ENCODE measurements around the gene FGF8. TPM values are rescaled to one million over a fixed set of nuclear protein-coding genes. Genes with fewer than 3 reads are reported as not detected.
A peak's percentile ranks its signal among the peaks of the same experiment; 100 is the strongest.

FGF8 gene
- total RNA-seq, 1 experiment from 2014 or later, result not detected

GRCh38 chr10:101785801-101786200 lies 9.9 kb upstream of the FGF8 start:
- Histone ChIP-seq H3K9me3 (ENCODE audit: low read length) (no peaks in the 10 kb centered on the region), H3K4me3 (ENCODE audit: low read length) (no peak overlapping the region), H3K4me1 (ENCODE audit: low read length) (peaks cover 20% of the 10 kb centered on the region), H2AFZ (ENCODE audit: low read length) (no peak overlapping the region), H3K9ac (ENCODE audit: low read length) (no peak overlapping the region), H3K4me2 (ENCODE audit: low read depth, low read length, poor library complexity, severe bottlenecking) (no peak overlapping the region), H3K79me2 (ENCODE audit: low read length) (peaks cover 11% of the 10 kb centered on the region), H3K9me2 (replicated peaks; ENCODE audit: insufficient read depth, low read length) (no peaks in the 10 kb centered on the region), H3K36me3 (ENCODE audit: insufficient read depth, low read length) (no peaks in the 10 kb centered on the region), H4K20me1 (ENCODE audit: insufficient read depth, low read depth, low read length) (no peaks in the 10 kb centered on the region), H3K27ac (ENCODE audit: low read length) (no peak overlapping the region), H3K27me3 (ENCODE audit: low read length) (no peaks in the 10 kb centered on the region)
- DNase-seq, result no peak

DNA sequence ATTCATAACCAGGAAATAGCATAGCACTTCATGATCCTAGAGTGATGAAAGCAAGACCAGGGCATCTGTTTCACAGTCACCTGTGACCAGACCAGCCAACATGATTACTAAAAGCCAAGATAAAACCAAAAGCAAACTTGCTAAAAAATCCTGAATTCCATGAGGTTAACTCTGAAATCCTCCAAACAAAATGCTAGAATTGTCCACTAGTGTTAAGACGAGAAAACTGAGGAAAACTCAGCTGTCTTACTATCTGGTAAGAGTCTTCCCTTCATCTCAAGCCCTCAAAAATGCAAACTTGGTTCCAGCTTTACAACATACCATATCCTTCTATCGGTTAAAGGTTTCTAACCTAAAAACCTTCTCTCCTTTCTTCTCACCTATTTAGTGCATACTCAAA lies 8.6 kb upstream of the FGF8 start:
- Histone ChIP-seq H3K4me1 (ENCODE audit: low read length) (peaks cover 33% of the 10 kb centered on the region), H3K4me2 (ENCODE audit: low read depth, low read length, poor library complexity, severe bottlenecking) (no peak overlapping the region), H3K9me3 (ENCODE audit: low read length) (no peaks in the 10 kb centered on the region), H4K20me1 (ENCODE audit: insufficient read depth, low read depth, low read length) (no peaks in the 10 kb centered on the region), H3K4me3 (ENCODE audit: low read length) (no peak overlapping the region), H3K9ac (ENCODE audit: low read length) (no peak overlapping the region), H3K27me3 (ENCODE audit: low read length) (no peaks in the 10 kb centered on the region), H3K79me2 (ENCODE audit: low read length) (peaks cover 11% of the 10 kb centered on the region), H3K27ac (ENCODE audit: low read length) (no peak overlapping the region), H3K9me2 (replicated peaks; ENCODE audit: insufficient read depth, low read length) (no peaks in the 10 kb centered on the region), H3K36me3 (ENCODE audit: insufficient read depth, low read length) (no peaks in the 10 kb centered on the region), H2AFZ (ENCODE audit: low read length) (no peak overlapping the region)
- DNase-seq, result no peak

DNA sequence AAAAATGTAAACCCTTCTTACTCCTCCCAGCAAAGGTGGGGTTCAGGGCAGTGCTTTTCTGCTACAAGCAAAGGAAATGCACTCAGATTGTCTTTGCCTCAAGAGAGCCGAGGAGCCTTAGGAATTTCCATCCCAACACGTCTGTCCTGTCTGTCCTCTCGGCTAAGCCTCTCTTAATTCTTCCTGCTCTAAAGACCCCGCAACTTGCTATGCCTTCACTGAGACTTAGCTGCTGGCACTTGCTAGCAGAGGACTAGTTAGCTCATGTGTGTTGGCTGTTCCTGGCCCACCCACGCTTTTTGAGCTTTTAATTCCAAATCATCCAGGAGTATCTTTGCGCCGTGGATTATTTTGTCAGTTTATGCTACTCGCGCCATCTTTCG lies 7.8 kb upstream of the FGF8 start:
- Histone ChIP-seq H3K9ac (ENCODE audit: low read length) (peak overlapping the region; percentile 82), H3K27ac (ENCODE audit: low read length) (no peak overlapping the region), H4K20me1 (ENCODE audit: insufficient read depth, low read depth, low read length) (no peaks in the 10 kb centered on the region), H3K4me3 (ENCODE audit: low read length) (peak overlapping the region; percentile 82), H3K79me2 (ENCODE audit: low read length) (peaks cover 11% of the 10 kb centered on the region), H3K4me1 (ENCODE audit: low read length) (peaks cover 41% of the 10 kb centered on the region), H2AFZ (ENCODE audit: low read length) (no peak overlapping the region), H3K4me2 (ENCODE audit: low read depth, low read length, poor library complexity, severe bottlenecking) (peak overlapping the region; percentile 76), H3K9me3 (ENCODE audit: low read length) (no peaks in the 10 kb centered on the region), H3K27me3 (ENCODE audit: low read length) (no peaks in the 10 kb centered on the region), H3K9me2 (replicated peaks; ENCODE audit: insufficient read depth, low read length) (no peaks in the 10 kb centered on the region), H3K36me3 (ENCODE audit: insufficient read depth, low read length) (no peaks in the 10 kb centered on the region)
- DNase-seq, result no peak

DNA sequence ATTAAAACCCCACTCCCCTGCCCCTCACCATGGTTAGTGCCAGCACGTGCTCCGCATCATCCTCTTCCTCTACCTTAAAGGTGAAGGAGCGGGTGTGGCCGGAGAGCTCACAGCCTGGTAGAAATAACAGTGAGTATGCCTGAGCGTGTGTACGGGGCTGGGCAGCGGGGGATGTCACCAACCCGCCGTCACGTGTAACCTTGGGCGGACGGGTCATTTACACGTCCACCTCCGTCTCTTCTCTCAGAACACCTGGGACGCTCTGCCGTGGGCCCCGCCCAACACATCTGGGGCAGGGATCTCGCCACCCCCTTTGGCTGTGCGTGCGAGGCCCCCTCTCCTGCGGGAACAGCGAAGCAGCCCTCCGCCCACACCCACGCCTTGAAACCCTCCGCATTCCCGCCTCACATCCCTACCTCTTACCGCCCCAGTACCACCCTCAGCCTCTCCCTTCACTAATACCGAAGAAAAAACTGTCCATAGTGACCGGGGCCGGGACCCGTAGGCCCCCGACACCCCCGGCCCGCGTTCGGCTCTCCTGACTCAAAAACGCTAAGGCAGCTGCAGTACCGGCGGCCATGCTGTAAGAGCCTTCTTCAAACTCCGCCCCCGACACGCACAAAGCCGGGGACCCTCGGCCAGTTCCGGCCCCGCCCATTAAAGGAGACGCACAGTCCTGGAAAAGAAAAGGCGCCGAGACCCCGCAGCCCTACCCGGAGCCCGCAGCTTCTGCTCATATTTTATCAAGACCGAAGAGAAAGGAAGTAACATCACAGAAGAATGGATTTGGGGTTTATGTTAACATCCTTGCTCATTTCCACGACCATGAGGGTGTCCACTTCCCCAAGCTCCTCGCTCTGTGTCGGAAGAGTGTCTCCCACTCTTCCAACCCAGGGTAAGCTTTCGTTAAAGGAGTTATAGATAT lies 7.2 kb upstream of the FGF8 start, which contains the start of gene NPM3:
Gene NPM3 (minus strand): TSS at position 636 of the 925 bp plus-strand sequence. CDS start 56 bp downstream, at position 580.
- no peaks in the 10 kb centered on the region for H3K27me3 ChIP-seq (ENCODE audit: low read length)
- peak; percentile 90 for DNase-seq
- H3K27ac ChIP-seq (ENCODE audit: low read length), result no peak within 1 kb of the TSS
- H3K79me2 ChIP-seq (ENCODE audit: low read length), result peaks cover 11% of the 10 kb centered on the region
- no peaks in the 10 kb centered on the region for H3K9me2 ChIP-seq (replicated peaks; ENCODE audit: insufficient read depth, low read length)
- H3K4me2 ChIP-seq (ENCODE audit: low read depth, low read length, poor library complexity, severe bottlenecking), result peak within 1 kb of the TSS; percentile 76
- H3K4me3 ChIP-seq (ENCODE audit: low read length), result peak within 1 kb of the TSS; percentile 82
- no peaks in the 10 kb centered on the region for H3K36me3 ChIP-seq (ENCODE audit: insufficient read depth, low read length)
- H2AFZ ChIP-seq (ENCODE audit: low read length), result no peak within 1 kb of the TSS
- peak within 1 kb of the TSS; percentile 82 for H3K9ac ChIP-seq (ENCODE audit: low read length)
- peaks cover 47% of the 10 kb centered on the region for H3K4me1 ChIP-seq (ENCODE audit: low read length)
- H4K20me1 ChIP-seq (ENCODE audit: insufficient read depth, low read depth, low read length), result no peaks in the 10 kb centered on the region
- H3K9me3 ChIP-seq (ENCODE audit: low read length), result no peaks in the 10 kb centered on the region

DNA sequence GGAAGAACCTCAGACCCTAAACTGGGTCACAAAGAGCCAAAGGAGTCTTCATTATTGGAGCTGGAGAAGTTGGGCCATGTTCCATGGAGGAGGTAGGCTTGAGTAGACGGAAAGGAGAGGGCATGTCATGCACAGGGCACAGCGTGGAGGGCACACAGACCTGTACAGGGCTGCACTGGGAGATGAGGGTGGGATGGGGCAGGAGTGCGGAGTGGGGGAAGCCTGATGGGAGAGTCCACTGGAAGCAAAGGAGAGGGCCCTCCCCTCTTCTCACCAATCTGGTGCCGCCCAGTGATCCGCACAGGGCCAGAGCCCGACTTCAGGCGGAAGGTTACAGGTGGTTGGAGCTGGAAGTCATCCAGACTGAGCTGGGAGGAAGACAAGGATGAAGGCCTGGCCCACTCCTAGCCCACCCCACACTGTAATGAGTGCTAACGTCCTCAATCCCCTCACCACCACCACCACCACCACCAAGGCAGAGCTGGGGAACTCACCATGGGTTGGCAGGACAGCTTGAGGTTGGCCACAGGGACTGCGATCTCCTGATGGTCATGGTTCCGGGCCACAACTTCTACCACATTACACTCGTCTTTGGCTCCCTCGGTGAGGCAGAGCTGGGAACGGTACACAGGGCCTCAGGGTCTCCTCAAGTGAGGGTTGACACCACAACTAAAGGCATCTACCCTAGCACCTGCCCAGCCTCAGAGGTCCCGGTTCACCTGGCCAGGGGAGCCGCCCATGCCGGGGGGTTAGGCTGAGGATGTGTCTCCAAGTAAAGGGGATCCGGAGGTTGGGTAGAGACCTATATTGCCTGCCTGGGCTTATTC lies 6.3 kb upstream of the FGF8 start:
- Histone ChIP-seq H2AFZ (ENCODE audit: low read length) (no peak overlapping the region), H3K27ac (ENCODE audit: low read length) (no peak overlapping the region; the same call in 1 of the 2 replicates), H3K9ac (ENCODE audit: low read length) (peak overlapping the region; percentile 82), H3K9me2 (replicated peaks; ENCODE audit: insufficient read depth, low read length) (no peaks in the 10 kb centered on the region), H4K20me1 (ENCODE audit: insufficient read depth, low read depth, low read length) (peaks cover 4% of the 10 kb centered on the region; the same call in 1 of the 2 replicates), H3K36me3 (ENCODE audit: insufficient read depth, low read length) (no peaks in the 10 kb centered on the region), H3K4me2 (ENCODE audit: low read depth, low read length, poor library complexity, severe bottlenecking) (peak overlapping the region; percentile 76), H3K9me3 (ENCODE audit: low read length) (no peaks in the 10 kb centered on the region), H3K27me3 (ENCODE audit: low read length) (no peaks in the 10 kb centered on the region), H3K79me2 (ENCODE audit: low read length) (peaks cover 11% of the 10 kb centered on the region), H3K4me3 (ENCODE audit: low read length) (peak overlapping the region; percentile 82), H3K4me1 (ENCODE audit: low read length) (peaks cover 47% of the 10 kb centered on the region)
- DNase-seq, result no peak

DNA sequence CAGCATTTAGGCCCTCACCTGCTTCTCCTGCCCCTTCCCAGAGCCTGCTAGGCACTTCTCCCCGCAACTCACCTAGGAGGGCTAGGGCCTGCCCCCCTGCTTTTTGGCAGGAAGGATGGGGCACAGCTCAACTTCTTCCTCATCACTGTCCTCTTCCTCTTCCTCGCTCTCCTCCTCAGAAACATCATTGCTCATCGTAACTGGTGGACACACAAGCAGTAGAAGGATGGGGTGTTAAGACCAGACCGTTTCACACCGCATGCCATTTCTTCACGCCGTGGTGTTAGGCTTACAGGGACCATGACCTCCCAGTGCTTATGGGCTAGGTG lies 5.7 kb upstream of the FGF8 start:
- Histone ChIP-seq H3K4me2 (ENCODE audit: low read depth, low read length, poor library complexity, severe bottlenecking) (peak overlapping the region; percentile 76), H3K4me3 (ENCODE audit: low read length) (peak overlapping the region; percentile 82), H3K9ac (ENCODE audit: low read length) (peak overlapping the region; percentile 82), H3K4me1 (ENCODE audit: low read length) (peaks cover 47% of the 10 kb centered on the region), H2AFZ (ENCODE audit: low read length) (no peak overlapping the region), H4K20me1 (ENCODE audit: insufficient read depth, low read depth, low read length) (peaks cover 4% of the 10 kb centered on the region; the same call in 1 of the 2 replicates), H3K27me3 (ENCODE audit: low read length) (no peaks in the 10 kb centered on the region), H3K36me3 (ENCODE audit: insufficient read depth, low read length) (no peaks in the 10 kb centered on the region), H3K9me2 (replicated peaks; ENCODE audit: insufficient read depth, low read length) (no peaks in the 10 kb centered on the region), H3K27ac (ENCODE audit: low read length) (no peak overlapping the region; the same call in 1 of the 2 replicates), H3K79me2 (ENCODE audit: low read length) (peaks cover 11% of the 10 kb centered on the region), H3K9me3 (ENCODE audit: low read length) (no peaks in the 10 kb centered on the region)
- DNase-seq, result no peak

- Histone ChIP-seq H3K27ac (ENCODE audit: low read length) (no peak overlapping the region; the same call in 1 of the 2 replicates), H4K20me1 (ENCODE audit: insufficient read depth, low read depth, low read length) (peaks cover 4% of the 10 kb centered on the region; the same call in 1 of the 2 replicates), H3K9me3 (ENCODE audit: low read length) (no peaks in the 10 kb centered on the region), H3K79me2 (ENCODE audit: low read length) (peaks cover 11% of the 10 kb centered on the region), H3K4me3 (ENCODE audit: low read length) (peak overlapping the region; percentile 82; the same call in 1 of the 2 replicates), H3K4me2 (ENCODE audit: low read depth, low read length, poor library complexity, severe bottlenecking) (peak overlapping the region; percentile 76), H3K4me1 (ENCODE audit: low read length) (peaks cover 47% of the 10 kb centered on the region), H3K9ac (ENCODE audit: low read length) (peak overlapping the region; percentile 82), H3K27me3 (ENCODE audit: low read length) (no peaks in the 10 kb centered on the region), H3K36me3 (ENCODE audit: insufficient read depth, low read length) (no peaks in the 10 kb centered on the region), H3K9me2 (replicated peaks; ENCODE audit: insufficient read depth, low read length) (no peaks in the 10 kb centered on the region), H2AFZ (ENCODE audit: low read length) (no peak overlapping the region)
- peak; percentile 83 for DNase-seq
These were observed 5.1 kb upstream of the FGF8 start for GRCh38 chr10:101780818-101781654.

Data from Karpas-422 (cell line).